OCI-LY1 (cell line): ENCODE results near the gene TMC4.

ENCODE experiments used
- EZH2 ChIP-seq: fragments of 200-600 bp; sonication (generic), shearing (Covaris generic); IDR thresholded peaks from 2 replicates; pipeline ENCODE4 v1.8.0; 2017; ENCODE audit warnings: borderline replicate concordance, mixed run types, mild to moderate bottlenecking, antibody characterized with exemption, low read length, moderate library complexity, mixed read lengths
- TF ChIP-seq, protein P1 (sequence below): fragments of 200-600 bp; sonication (generic), shearing (Covaris generic); IDR thresholded peaks from 2 replicates; pipeline ENCODE4 v1.5.1; 2017; ENCODE audit warnings: mild to moderate bottlenecking, antibody characterized with exemption, low read length, moderate library complexity, mixed read lengths

- TF ChIP-seq, protein P1, sequence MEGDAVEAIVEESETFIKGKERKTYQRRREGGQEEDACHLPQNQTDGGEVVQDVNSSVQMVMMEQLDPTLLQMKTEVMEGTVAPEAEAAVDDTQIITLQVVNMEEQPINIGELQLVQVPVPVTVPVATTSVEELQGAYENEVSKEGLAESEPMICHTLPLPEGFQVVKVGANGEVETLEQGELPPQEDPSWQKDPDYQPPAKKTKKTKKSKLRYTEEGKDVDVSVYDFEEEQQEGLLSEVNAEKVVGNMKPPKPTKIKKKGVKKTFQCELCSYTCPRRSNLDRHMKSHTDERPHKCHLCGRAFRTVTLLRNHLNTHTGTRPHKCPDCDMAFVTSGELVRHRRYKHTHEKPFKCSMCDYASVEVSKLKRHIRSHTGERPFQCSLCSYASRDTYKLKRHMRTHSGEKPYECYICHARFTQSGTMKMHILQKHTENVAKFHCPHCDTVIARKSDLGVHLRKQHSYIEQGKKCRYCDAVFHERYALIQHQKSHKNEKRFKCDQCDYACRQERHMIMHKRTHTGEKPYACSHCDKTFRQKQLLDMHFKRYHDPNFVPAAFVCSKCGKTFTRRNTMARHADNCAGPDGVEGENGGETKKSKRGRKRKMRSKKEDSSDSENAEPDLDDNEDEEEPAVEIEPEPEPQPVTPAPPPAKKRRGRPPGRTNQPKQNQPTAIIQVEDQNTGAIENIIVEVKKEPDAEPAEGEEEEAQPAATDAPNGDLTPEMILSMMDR: no peak
- TF ChIP-seq EZH2: no peak
Measured at GRCh38 chr19:54206030-54206830, 33.3 kb upstream of the TMC4 start.
